Stimulated activated naive CD4-positive, alpha-beta T cell treated with Interleukin-2 at 50 U/mL for 16 hours (primary cell): Measurements from ENCODE around the gene COL18A1.
"Not testable (repeated sequence)": the region's sequence is repeated elsewhere in the genome, so short reads cannot be mapped to it uniquely, and the experiment has no call there.

Source experiments
- DNase-seq: peaks from one replicate; lab custom pipeline; 2025; lab: John Stamatoyannopoulos, UW

Gene COL18A1

GRCh38 chr21:45522381-45522780 lies 117.4 kb downstream of the COL18A1 start:
- DNase-seq, result no peak

- DNase-seq, result no peak
Measured at GRCh38 chr21:45522986-45523385, 118.0 kb downstream of the COL18A1 start.

- no peak for DNase-seq
Measured at GRCh38 chr21:45523411-45524101, 118.6 kb downstream of the COL18A1 start.

GRCh38 chr21:45524756-45525152 lies 119.8 kb downstream of the COL18A1 start:
- no peak for DNase-seq

DNA sequence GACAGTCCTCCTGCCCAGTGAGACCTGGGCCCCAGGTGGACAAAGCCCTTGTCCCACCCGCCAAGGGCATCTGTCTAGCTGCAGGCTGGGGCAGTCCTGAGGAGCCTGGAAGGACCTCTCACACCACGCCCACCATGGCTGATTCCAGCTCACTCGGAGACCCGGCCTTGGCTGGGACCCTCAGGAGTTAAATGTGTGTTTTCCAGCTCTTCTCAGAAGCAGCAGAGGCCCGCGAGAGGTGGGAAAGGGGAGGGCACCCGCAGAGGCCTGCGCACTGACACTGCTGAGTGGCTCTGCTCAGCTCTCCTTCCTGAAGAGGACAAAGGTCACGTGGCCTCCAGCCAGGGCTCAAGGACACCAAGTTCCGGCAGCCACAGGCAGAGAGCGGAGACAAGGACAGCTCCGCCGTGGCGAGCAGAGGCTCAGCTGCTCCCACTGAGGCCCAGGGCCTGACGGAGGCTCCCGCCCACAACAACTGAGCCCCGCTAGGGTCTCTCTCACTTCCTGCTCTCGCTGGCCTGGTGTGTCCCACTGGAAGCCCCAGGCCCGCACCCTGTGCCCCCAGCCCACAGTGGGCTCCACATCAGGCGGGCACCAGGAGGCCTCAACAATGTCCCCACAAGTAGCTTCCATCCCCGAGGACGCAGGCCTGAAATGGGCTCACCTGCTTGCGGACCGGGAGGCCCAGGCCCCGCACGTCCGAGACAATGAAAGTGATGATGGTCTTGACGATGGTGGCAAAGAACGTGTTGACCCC lies 120.4 kb downstream of the COL18A1 start:
- DNase-seq, result no peak

GRCh38 chr21:45525910-45526306 lies 120.9 kb downstream of the COL18A1 start:
- no peak for DNase-seq

GRCh38 chr21:45527151-45527999 lies 122.4 kb downstream of the COL18A1 start:
- not testable (repeated sequence) for DNase-seq

GRCh38 chr21:45528028-45528705 lies 123.2 kb downstream of the COL18A1 start:
- no peak for DNase-seq

DNA sequence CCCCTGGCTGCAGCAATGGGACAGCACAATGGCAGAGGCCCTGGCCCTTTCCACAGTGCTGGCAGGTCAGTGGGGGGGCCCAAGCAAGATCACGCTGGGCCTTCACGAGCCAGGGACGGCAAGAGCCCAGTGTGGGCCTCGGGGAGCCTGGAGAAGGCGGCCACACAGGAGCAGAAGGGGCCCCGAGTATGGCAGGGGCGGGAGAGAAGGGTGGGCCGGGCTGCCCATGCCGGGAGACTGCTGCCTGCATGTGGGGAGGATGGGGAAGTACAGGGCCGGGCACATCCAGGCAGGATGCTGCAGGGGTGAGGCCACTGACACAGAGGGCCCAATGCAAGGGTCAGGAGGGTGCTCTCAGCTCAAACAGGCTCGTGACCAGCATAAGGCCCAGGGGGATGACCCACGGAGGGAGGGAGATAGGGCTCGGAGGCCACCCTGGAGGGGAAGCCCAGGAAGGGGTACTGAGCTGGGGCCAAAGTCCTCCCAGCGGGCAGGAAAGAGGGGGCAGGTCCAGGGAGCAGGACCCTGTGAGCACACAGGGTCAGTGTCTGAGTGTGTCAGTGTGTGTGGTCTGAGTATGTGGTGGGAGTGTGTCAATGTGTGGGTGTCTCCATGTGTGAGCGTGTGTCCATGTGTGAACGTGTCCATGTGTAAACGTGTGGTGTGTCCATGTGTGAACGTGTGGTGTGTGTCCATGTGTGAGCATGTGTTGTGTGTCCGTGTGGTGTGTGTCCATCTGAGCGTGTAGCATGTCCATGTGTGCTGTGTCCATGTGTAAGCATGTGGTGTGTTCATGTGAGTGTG lies 124.2 kb downstream of the COL18A1 start:
- DNase-seq, result no peak

- DNase-seq, result no peak
Measured at GRCh38 chr21:45529785-45530422, 124.9 kb downstream of the COL18A1 start.

DNA sequence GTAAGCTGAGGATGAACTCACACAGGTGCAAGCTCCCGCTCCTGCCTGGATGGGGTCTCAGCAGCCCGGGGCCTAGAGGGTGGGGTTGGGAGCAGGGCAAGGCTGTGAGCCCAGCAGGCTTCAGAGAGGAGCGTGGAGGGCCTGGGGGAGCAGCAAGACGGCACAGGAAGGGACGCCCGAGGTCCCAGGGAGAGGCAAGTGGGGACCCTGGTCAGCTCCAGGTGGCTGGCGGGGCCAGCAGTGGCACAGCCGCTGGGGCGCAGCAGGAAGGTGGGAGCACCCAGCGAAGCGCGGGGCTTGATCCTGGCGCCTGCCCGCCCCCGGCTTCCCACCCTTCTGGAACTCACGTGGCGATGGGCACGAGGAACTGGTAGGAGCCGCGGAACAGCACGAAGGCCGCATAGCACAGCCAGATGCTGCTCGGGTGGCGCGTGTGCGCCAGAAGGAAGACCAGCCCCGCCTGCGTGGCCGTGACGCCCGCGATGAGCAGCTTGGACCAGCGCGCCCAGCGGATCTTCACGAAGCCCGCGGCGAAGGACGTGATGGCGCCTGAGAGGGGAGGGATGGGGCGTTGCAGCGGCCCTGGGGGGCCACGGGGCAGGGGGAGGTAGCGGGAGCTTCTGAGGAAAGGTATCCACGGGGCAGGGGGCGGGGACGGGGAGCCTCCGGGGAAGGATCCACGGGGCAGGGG lies 125.6 kb downstream of the COL18A1 start:
- DNase-seq, result no peak

DNA sequence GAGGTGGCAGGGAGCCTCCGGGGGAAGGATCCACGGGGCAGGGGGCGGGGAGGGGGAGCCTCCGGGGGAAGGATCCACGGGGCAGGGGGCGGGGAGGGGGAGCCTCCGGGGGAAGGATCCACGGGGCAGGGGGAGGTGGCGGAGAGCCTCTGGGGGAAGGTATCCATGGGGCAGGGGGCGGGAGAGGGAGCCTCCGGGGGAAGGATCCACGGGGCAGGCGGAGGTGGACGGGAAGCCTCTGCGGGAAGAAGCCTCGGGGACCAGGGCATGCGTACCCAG lies 126.1 kb downstream of the COL18A1 start:
- not testable (repeated sequence) for DNase-seq

DNA sequence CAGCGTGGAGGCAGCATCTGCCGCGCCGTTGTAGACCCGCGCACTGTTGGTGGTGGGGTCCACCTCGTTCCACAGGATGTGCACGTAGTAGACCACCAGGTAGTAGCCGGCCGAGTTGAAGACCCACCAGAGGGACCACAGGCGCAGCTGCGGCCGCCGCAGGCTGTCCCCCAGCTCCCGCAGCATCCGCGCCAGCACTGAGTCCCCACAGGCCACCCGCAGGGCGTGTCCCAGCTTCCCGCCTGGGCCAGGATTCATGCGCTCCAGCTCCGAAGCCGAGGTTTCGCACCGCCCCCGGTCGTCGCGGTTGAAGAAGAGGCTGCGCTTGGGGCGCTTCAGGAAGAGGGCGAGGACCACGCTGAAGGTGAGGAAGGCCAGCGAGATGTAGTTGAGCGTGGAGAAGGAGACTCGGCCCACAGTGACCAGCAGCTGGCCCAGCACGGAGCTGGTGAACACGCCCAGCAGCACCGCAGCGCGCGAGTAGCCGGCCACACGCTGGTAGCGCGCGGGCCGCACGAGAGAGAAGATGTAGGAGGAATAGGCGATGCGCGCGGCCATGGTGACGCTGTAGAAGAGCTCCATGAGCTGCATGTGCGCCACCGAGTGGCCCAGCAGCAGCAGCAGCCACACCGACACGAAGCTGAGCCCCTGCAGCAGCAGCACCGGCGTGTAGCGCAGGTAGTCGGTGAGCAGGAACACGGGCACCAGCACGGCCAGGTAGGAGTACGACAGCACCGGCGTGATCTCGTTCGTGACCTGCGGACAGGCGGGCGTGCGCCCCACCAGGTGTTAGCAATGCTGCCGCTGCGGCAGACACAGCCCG lies 126.6 kb downstream of the COL18A1 start:
- DNase-seq, result no peak

GRCh38 chr21:45532826-45533360 lies 127.9 kb downstream of the COL18A1 start:
- DNase-seq, result no peak

GRCh38 chr21:45533361-45533845 lies 128.4 kb downstream of the COL18A1 start:
- DNase-seq, result no peak

DNA sequence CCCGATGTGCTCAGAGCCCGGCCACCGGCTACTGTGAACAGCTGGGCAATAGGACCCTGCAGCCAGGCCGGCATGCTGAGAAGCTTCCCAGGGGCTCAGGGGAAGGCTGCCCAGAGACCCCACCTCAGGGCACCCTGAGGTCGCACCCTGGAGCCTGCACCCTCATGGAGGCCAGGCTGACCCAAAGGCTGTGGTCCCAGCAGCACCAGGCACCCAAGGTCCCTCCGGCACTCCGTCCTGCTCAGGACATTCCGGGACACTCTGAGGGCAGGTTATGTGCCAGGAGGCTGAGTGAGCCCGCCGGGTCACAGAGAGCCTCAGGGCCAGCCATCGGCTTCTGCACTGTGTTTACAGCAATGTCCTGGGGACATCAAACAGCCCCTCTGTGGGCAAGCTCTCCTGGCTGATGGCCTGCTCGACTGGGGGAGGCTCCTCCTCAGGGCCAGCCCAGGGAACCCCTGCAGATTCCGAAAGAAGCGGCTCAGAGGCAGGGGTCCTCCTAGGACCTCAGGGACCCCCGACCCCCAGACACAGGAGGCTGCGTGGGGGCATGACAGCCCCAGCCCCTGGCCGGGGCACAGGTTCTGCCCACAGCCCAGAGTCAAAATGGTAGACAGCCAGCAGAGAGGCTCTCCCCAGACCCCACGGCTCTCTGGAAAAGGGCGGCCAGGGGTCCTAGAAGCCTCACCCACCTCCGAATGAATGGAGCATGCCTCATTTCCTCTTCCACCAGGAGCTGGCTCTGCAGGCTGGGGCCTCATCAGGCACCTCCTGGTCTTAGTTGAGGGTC lies 129.1 kb downstream of the COL18A1 start:
- no peak for DNase-seq

DNA sequence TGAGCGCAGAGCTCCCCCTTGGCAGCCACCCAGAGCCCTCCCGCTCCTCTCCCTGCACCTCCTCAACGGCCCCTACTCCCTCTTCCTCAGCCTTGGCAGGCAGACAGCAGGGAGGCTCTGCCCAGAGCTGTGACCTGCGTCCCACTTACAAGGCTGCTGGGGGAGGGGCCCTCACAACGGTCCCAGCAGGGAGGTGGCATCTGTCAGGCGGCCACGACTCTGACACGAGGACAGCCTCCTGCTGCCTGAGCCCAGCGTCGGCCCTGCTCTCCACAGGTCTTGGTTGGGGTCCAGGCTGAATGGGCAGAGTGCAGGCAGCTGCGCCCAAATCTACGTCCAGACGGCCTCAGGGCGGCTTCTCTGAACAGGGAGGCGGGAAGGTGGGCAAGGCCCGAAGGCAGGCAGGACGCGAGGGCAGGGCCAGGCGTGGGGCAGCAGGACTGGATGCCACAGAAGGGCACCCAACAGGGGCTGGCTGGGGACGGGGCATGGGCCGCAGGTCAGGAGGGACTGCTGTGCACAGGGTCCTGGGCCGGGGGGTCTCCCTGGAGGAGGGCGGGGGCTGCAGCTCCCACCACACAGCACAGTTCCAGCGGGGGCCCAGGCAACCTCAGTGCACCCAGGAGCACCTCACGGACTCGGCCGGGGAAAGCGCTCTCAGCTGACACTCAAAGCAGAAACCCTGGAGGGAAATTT lies 129.8 kb downstream of the COL18A1 start:
- DNase-seq, result no peak
